Pancreas (tissue), 10 donors: ENCODE measurements around the gene SLC39A11. TPM values are rescaled to one million over a fixed set of nuclear protein-coding genes. Genes with fewer than 3 reads are reported as not detected.

ENCODE experiments used
- ATAC-seq, 4 donors: fragments of 200-7000 bp; cut with Tn5 transposase; one replicate each; pipeline versions ENCODE4 v1.8.0 to v1.9.1; 2020; ENCODE audit warnings: mild to moderate bottlenecking in 4 of 4, moderate library complexity in 4 of 4
- DNase-seq, 6 donors: peaks; one replicate each; pipeline ENCODE4 v3.0.0-alpha.2; 2020
- FAIRE-seq: peaks from 2 replicates; lab custom pipeline; 2012; peaks lifted over from hg19 to GRCh38; lab: Jason Lieb, UNC
- H3K27ac ChIP-seq, 4 donors: fragments of 200-600 bp; sonication (generic); 1 replicate in 3 of 4; 2 replicates in 1 of 4; pipeline versions ENCODE4 v1.5.0 to v1.8.0; 2020
- H3K27me3 ChIP-seq, 4 donors: fragments of 200-600 bp; one replicate each; pipeline ENCODE4 v1.8.0; 2021
- H3K36me3 ChIP-seq, 3 donors: fragments of 200-600 bp; sonication (generic) in 1 of 3; one replicate each; pipeline versions ENCODE4 v1.5.0 to v1.8.0; 2020 to 2021
- H3K4me1 ChIP-seq, 3 donors: fragments of 200-600 bp; one replicate each; pipeline ENCODE4 v1.8.0; 2021
- H3K4me3 ChIP-seq, 4 donors: fragments of 200-600 bp; sonication (generic) in 2 of 4; one replicate each; pipeline versions ENCODE4 v1.5.0 to v1.8.0; 2020 to 2021
- H3K9me3 ChIP-seq, 4 donors: fragments of 200-600 bp; one replicate each; pipeline ENCODE4 v1.8.0; 2021
- CTCF ChIP-seq, 4 donors: fragments of 200-600 bp; sonication (generic) in 3 of 4; IDR thresholded peaks; one replicate each; pipeline versions ENCODE4 v1.5.0 to v1.8.0; 2021; ENCODE audit warnings: antibody characterized with exemption in 4 of 4
- WGBS, 2 donors: extraction: QIAGEN DNeasy Blood & Tissue Kit; methylation state at CpG; one replicate each; pipeline ENCODE4 v1.1.7; 2013; 5-methylcytosine and 5-hydroxymethylcytosine counted together
- intact Hi-C, 3 donors: fragments of 100-400 bp; cut with DNase I; formaldehyde crosslinking; loops; one replicate each; pipeline versions ENCODE4 v1.11.1 to v1.14.2; 2022
- polyA plus RNA-seq, 2 donors: library from polyadenylated mRNA; stranded (reverse); fragments of 200-250 nt; gene quantifications; one replicate each; pipeline ENCODE4 v1.2.3, GENCODE V29; 2013
- total RNA-seq, 6 donors: library from RNA; stranded (reverse); fragmentation: NEBNext Ultra II Directional in 4 of 6; extraction: Animal tissue kit (Norgen Biotek cat#: 25700) in 4 of 6; gene quantifications; one replicate each; pipeline versions ENCODE4 v1.2.1 to v1.2.4, GENCODE V29; 2021 to 2023
- donor health status: healthy with polysubstance abuse.
- donor health status: DM: no; HTN: no; CAD: no; lungs with moderate emphysema.
- donor health status: DM: no; HTN: no; CAD: no.
- donor health status: control.
- donor health status: control.
- donor health status: Bipolar disorder and iron deficiency.
- donor health status: DM: yes; HTN: yes; CAD: no.
- donor health status: DM: no; HTN: no; CAD: no.
- donor health status: DM: no; HTN: no; CAD: no.
- donor health status: DM: yes; HTN: yes; CAD: no.

The SLC39A11 gene
- total and polyA plus RNA-seq, 8 donors = 7.9 to 32.9 (median 19.9) TPM

GRCh38 chr17:73021771-73022170 lies 70.7 kb downstream of the SLC39A11 start:
- no peak for TF ChIP-seq CTCF (IDR thresholded peaks at IDR 0.05)
- 96 to 97% methylated on average over 12 of the region's 12 CpGs for WGBS, 2 donors
- intact Hi-C loops = no loop called here
- no peak overlapping the region for H3K27ac ChIP-seq
- H3K4me1 ChIP-seq = peaks cover 0 to 11% (median 0%) of the 10 kb centered on the region in 3 donors
- H3K27me3 ChIP-seq = no peaks in the 10 kb centered on the region
- DNase-seq = no peak
- no peak for FAIRE-seq
- no peaks in the 10 kb centered on the region for H3K36me3 ChIP-seq
- H3K4me3 ChIP-seq = no peak overlapping the region
- H3K9me3 ChIP-seq = no peaks in the 10 kb centered on the region
- ATAC-seq = no peak

GRCh38 chr17:73020110-73020509 lies 72.4 kb downstream of the SLC39A11 start:
- Histone ChIP-seq H3K4me3 (no peak overlapping the region), H3K4me1 (peaks cover 0 to 9% (median 0%) of the 10 kb centered on the region in 3 donors), H3K36me3 (no peaks in the 10 kb centered on the region), H3K27me3 (no peaks in the 10 kb centered on the region), H3K27ac (no peak overlapping the region), H3K9me3 (no peaks in the 10 kb centered on the region)
- ATAC-seq (no peak), DNase-seq (no peak), FAIRE-seq (no peak)
- intact Hi-C loops = no loop called here
- WGBS, 2 donors = 95 to 96% methylated on average over 4 of the region's 4 CpGs
- no peak for TF ChIP-seq CTCF (IDR thresholded peaks at IDR 0.05)

GRCh38 chr17:73018599-73018998 lies 73.9 kb downstream of the SLC39A11 start:
- Histone ChIP-seq H3K9me3 (no peaks in the 10 kb centered on the region), H3K36me3 (no peaks in the 10 kb centered on the region), H3K27ac (no peak overlapping the region), H3K4me1 (no peaks in the 10 kb centered on the region), H3K27me3 (no peaks in the 10 kb centered on the region), H3K4me3 (no peak overlapping the region)
- ATAC-seq = no peak
- TF ChIP-seq CTCF (IDR thresholded peaks at IDR 0.05) = no peak
- no peak for FAIRE-seq
- intact Hi-C loops = no loop called here
- no peak for DNase-seq

GRCh38 chr17:73017658-73018057 lies 74.8 kb downstream of the SLC39A11 start:
- FAIRE-seq (no peak), ATAC-seq (no peak)
- WGBS, 2 donors = 91 to 99% methylated on average over 3 of the region's 3 CpGs

More at GRCh38 chr17:73017658-73018057, 74.8 kb downstream of the SLC39A11 start:
- DNase-seq = no peak
- intact Hi-C loops = no loop called here
- no peak overlapping the region for H3K27ac ChIP-seq
- H3K4me1 ChIP-seq = no peaks in the 10 kb centered on the region
- no peaks in the 10 kb centered on the region for H3K36me3 ChIP-seq
- no peaks in the 10 kb centered on the region for H3K27me3 ChIP-seq
- TF ChIP-seq CTCF (IDR thresholded peaks at IDR 0.05) = no peak
- H3K4me3 ChIP-seq = no peak overlapping the region
- H3K9me3 ChIP-seq = no peaks in the 10 kb centered on the region
